ENCODE measurements around the gene SLC30A3.

DNA sequence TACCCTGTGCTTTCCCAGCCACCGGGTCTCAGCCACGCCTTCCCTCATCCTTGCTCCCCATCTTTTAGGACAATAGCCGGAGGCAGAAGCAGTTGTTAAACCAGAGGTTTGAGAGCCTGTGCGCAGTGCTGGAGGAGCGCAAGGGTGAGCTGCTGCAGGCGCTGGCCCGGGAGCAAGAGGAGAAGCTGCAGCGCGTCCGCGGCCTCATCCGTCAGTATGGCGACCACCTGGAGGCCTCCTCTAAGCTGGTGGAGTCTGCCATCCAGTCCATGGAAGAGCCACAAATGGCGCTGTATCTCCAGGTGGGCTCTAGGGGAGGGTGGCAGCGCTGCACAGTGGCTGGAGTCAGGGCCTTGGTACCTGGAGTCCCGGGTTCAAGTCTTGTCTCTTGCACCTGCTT, 42.7 kb upstream of the SLC30A3 start:
- TF ChIP-seq, protein P1, sequence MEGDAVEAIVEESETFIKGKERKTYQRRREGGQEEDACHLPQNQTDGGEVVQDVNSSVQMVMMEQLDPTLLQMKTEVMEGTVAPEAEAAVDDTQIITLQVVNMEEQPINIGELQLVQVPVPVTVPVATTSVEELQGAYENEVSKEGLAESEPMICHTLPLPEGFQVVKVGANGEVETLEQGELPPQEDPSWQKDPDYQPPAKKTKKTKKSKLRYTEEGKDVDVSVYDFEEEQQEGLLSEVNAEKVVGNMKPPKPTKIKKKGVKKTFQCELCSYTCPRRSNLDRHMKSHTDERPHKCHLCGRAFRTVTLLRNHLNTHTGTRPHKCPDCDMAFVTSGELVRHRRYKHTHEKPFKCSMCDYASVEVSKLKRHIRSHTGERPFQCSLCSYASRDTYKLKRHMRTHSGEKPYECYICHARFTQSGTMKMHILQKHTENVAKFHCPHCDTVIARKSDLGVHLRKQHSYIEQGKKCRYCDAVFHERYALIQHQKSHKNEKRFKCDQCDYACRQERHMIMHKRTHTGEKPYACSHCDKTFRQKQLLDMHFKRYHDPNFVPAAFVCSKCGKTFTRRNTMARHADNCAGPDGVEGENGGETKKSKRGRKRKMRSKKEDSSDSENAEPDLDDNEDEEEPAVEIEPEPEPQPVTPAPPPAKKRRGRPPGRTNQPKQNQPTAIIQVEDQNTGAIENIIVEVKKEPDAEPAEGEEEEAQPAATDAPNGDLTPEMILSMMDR (IDR thresholded peaks at IDR 0.05; ENCODE audit: low read length): no peak
- TF ChIP-seq EZH2 (optimal IDR thresholded peaks at IDR 0.05; ENCODE audit: low read depth, low read length) (no peak), EZH2phosphoT487 (IDR thresholded peaks at IDR 0.05; ENCODE audit: low read length) (no peak)

Data from MM.1S (cell line).